HG03469 (cell line): ENCODE measurements around the gene IKBKE.

Experiments
- ATAC-seq: cut with Tn5 transposase; IDR thresholded peaks from one replicate; pipeline ENCODE4 v1.9.1; 2021; ENCODE audit warnings: mild to moderate bottlenecking, moderate library complexity, moderate number of reproducible peaks; ENCODE audit not compliant: unreplicated experiment

The IKBKE gene

DNA sequence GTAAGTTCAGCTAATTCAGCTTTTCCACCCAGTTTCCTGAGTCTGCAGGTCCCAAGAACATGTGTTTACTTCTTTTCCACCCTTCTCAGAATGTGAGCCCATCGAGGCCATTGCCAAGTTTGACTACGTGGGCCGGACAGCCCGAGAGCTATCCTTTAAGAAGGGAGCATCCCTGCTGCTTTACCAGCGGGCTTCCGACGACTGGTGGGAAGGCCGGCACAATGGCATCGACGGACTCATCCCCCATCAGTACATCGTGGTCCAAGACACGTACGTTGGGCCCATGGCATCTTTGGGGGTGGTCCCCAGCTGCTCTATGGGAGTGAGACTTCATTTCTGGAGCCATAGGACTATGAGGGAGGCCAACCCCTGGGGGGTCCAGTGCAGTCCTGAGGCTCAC lies 17.2 kb upstream of the IKBKE start:
- no peak for ATAC-seq

DNA sequence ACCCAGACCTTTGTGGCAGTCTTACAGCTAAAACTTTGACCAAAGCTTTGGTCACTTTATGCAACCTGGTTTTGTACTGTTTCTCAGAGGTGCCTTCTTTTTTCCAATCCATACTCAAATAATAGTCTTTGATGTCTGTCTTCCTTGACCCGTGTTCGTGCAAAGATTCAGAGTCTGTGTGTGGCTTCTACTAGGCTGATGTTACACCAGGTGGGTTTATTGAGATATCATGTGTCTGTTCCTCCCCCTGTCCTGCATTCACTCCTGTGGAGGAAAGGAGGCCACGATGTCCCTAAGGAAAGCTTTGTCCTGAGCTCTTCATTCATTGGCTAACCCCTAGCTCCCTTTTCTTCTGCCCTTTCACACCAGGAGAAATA lies 15.0 kb upstream of the IKBKE start:
- ATAC-seq = no peak

- ATAC-seq = no peak
These were observed 14.5 kb upstream of the IKBKE start for GRCh38 chr1:206455666-206456344.

GRCh38 chr1:206456577-206457370 lies 13.5 kb upstream of the IKBKE start:
- ATAC-seq = no peak

- no peak for ATAC-seq
These were observed 12.7 kb upstream of the IKBKE start for GRCh38 chr1:206457408-206458120.

- ATAC-seq = no peak
These were observed 10.6 kb upstream of the IKBKE start for GRCh38 chr1:206459703-206460102.

DNA sequence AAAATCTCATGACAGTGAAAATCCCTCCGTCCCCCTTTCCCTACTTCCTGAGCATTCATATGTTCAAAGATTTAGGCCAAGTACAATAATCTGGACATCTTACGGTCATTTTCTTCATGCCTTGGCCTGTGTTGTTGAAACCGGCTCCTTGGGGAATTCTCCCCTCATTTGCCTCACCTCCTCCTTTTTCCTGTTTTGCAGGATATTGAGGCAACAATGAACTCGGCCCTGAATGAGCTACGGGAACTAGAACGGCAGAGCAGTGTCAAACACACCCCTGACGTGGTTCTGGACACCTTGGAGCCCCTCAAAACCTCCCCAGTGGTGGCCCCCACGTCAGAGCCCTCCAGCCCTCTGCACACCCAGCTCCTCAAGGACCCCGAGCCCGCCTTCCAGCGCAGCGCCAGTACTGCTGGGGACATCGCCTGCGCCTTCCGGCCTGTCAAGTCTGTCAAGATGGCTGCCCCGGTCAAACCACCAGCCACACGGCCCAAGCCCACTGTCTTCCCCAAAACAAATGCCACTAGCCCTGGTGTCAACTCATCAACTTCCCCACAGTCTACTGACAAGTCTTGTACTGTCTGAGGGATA lies 9.3 kb upstream of the IKBKE start:
- ATAC-seq = no peak

DNA sequence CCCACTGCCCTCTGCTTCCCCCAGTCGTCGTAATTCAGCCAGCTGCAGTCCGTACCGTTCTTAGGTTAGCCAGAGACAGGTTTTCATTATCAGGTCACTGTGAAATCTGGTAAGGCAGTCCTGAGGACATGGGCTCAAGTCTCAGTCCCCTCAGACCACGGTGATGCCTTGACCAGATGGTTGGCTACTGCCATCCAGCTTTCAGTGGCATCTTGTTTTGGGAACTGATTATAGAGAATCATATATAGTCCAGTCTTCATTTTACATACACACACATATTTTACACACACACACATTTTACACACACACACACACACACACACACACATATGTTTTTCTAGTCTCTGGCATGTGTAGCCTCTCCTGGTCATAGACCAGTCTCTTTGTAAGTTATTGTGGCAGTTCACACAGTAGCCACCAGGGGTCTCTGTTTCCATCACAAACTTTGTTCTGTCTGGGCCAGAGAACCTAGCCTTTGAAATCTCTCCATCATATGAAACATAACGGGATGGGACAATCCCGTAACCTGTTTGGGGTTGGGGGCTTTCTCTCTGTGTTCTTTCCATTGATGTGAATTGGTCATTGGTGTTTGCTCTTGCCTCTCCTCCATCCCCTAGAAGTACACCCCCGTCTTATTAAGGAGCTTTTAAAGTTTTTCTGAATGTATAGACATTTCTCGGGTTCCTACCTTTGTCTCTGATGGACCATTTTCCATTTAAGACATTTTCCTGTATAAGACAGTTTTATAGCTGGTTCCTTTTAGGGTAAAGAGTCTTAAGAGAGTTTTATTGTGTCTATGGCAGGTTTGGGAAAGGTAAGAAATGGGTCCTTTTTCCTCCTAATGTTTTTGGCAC lies 8.4 kb upstream of the IKBKE start:
- ATAC-seq = no peak

- no peak for ATAC-seq
These were observed 7.1 kb upstream of the IKBKE start for GRCh38 chr1:206463137-206463536.

GRCh38 chr1:206463911-206464310 lies 6.4 kb upstream of the IKBKE start:
- ATAC-seq = no peak

- no peak for ATAC-seq
These were observed 5.8 kb upstream of the IKBKE start for GRCh38 chr1:206464456-206464964.

- ATAC-seq = no peak
These were observed 4.3 kb upstream of the IKBKE start for GRCh38 chr1:206465951-206466350.

- no peak for ATAC-seq
These were observed 3.2 kb upstream of the IKBKE start for GRCh38 chr1:206466840-206467649.

GRCh38 chr1:206467915-206468314 lies 2.4 kb upstream of the IKBKE start:
- no peak for ATAC-seq

DNA sequence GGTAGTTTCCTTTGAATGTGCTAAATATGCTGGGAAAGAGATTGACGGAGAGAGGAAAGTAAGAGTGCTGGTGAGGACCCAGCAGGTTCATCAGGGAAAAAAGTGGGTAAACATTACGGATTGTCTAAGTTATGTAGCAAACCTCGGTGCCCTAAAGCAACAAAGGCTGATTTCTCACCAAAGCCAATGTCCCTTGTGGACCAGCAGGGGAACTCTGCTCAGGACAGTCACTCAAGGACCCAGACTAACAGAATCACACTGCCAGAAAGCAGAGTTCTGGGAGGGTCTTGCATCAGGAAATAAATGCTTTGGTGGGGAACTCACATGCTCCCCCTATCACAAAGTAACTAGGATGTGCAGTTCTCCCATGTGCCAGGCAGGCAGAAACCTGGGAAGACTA lies 1.7 kb upstream of the IKBKE start:
- no peak for ATAC-seq

- ATAC-seq = no peak
These were observed 804 bp upstream of the IKBKE start for GRCh38 chr1:206469411-206469932.

DNA sequence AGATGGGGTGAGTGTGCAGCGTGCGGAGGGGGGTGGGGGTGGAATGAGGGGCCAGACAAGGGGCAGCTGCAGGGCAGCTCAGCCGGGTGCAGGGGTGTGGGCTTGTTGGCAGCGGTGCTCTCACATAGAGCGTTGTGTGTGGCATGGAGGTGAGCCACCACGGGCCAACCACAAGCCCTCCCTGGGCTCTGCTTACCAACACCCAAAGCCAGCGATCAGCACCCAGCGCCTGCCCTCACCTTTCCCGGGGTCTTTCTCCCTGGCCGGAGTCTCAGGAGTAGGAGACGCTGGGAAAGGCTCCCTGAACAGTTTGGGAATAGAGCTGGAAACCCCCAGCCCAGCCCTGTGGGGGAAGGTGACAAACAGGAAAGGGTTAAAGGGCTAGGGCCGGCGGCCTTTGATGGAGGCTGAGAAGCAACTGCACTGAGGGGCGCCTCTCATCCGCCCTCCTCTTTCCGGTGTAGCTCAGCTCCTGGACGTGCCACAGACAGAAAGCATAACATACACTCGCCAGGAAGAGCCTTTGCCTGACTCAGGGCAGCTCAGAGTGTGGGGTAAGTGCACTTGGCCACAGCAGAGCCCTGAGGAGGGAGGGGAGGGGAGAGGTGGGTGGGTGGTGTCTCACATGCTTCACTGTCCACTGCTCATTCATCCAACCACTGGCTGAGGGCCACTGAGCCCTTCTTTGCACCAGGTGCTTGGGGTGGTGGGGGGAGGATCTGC lies 577 bp downstream of the IKBKE start:
- ATAC-seq = no peak

DNA sequence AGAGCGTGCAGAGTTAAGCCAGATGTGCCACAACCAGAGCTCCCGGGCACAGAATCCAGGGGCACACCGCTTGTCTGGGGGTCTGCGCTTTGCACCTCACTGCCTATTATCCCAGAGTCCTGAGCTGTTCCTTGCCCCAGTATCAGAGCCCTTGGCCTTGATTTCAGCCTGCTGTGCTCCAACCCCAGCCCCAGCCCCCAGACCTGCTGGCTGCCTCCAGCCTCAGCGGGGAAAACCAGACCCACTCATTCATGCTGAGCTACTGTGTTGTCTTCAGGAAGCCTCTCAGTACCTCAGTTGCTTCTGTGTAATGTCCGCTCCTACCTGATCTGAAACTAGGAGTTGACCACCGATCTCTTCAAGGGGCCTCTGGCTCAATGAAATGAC lies 1.1 kb downstream of the IKBKE start:
- ATAC-seq = no peak

DNA sequence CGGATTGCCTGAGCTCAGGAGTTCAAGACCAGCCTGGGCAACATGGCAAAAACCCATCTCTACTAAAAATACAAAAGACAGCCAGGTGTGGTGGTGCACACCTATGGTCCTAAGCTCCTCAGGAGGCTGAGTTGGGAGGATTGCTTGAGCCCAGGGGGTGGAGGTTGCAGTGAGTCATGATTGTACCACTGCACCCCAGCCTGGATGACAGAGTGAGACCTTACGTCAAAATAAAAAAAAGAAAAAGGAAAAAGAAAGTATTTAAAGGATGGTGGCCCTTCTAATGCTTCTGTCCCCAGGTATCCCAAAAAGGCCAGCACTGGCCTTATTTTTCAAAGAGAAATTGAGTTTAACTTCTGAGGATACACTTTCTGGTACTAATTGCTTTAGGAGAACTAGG lies 1.7 kb downstream of the IKBKE start:
- ATAC-seq = no peak
